ENCODE results near the gene ENTREP1. TPM values are rescaled to one million over a fixed set of nuclear protein-coding genes. Genes with fewer than 3 reads are reported as not detected.

Gene ENTREP1
- total RNA-seq, 2 experiments from 2014 or later: 0.08 to 0.14 TPM

GRCh38 chr9:69342769-69343168 lies 17.8 kb downstream of the ENTREP1 start:
- Histone ChIP-seq H3K36me3 (ENCODE audit: insufficient read depth, low read length) (no peaks in the 10 kb centered on the region), H3K4me3 (ENCODE audit: low read length) (no peak overlapping the region), H3K27me3 (ENCODE audit: control insufficient read depth in 1 of 2, insufficient read depth in 2 of 2, low read length in 2 of 2) (no peaks in the 10 kb centered on the region), H3K9me3 (ENCODE audit: control insufficient read depth in 1 of 2, insufficient read depth in 1 of 2, low read length in 2 of 2) (no peaks in the 10 kb centered on the region), H3K27ac (ENCODE audit: low read depth in 1 of 2, low read length in 2 of 2) (no peak overlapping the region), H3K4me1 (ENCODE audit: insufficient read depth, low read length) (no peaks in the 10 kb centered on the region)
- Mint-ChIP-seq H3K4me3 (no peak overlapping the region), H3K27me3 (peaks cover 13% of the 10 kb centered on the region), H3K27ac (no peak overlapping the region), H3K4me1 (ENCODE audit: low read depth) (no peaks in the 10 kb centered on the region), H3K36me3 (ENCODE audit: low read depth) (no peaks in the 10 kb centered on the region), H3K9me3 (no peaks in the 10 kb centered on the region)
- CTCF ChIA-PET: no interaction called here
- POLR2A ChIA-PET: no interaction called here
- DNase-seq: no peak
- TF ChIP-seq CTCF (IDR thresholded peaks at IDR 0.05): no peak
- intact Hi-C loops (cut with DNase I, micrococcal nuclease): no loop called here
- ATAC-seq (ENCODE audit: poor library complexity): no peak

GRCh38 chr9:69344459-69344858 lies 19.4 kb downstream of the ENTREP1 start:
- Mint-ChIP-seq H3K27ac (no peak overlapping the region), H3K4me3 (no peak overlapping the region), H3K9me3 (no peaks in the 10 kb centered on the region), H3K27me3 (peaks cover 16% of the 10 kb centered on the region), H3K4me1 (ENCODE audit: low read depth) (no peaks in the 10 kb centered on the region), H3K36me3 (ENCODE audit: low read depth) (no peaks in the 10 kb centered on the region)
- H3K4me3 ChIP-seq (ENCODE audit: low read length): no peak overlapping the region
- no peak for TF ChIP-seq CTCF (IDR thresholded peaks at IDR 0.05)
- intact Hi-C loops (cut with DNase I, micrococcal nuclease): no loop called here
- DNase-seq (no peak), ATAC-seq (ENCODE audit: poor library complexity) (no peak)
- CTCF ChIA-PET: no interaction called here
- H3K27ac ChIP-seq (ENCODE audit: low read depth in 1 of 2, low read length in 2 of 2): no peak overlapping the region
- no peaks in the 10 kb centered on the region for H3K36me3 ChIP-seq (ENCODE audit: insufficient read depth, low read length)
- no peaks in the 10 kb centered on the region for H3K9me3 ChIP-seq (ENCODE audit: control insufficient read depth in 1 of 2, insufficient read depth in 1 of 2, low read length in 2 of 2)
- no peaks in the 10 kb centered on the region for H3K27me3 ChIP-seq (ENCODE audit: control insufficient read depth in 1 of 2, insufficient read depth in 2 of 2, low read length in 2 of 2)
- H3K4me1 ChIP-seq (ENCODE audit: insufficient read depth, low read length): no peaks in the 10 kb centered on the region
- POLR2A ChIA-PET: no interaction called here

GRCh38 chr9:69346596-69347390 lies 21.8 kb downstream of the ENTREP1 start:
- H3K4me3 ChIP-seq (ENCODE audit: low read length): no peak overlapping the region
- H3K9me3 ChIP-seq (ENCODE audit: control insufficient read depth in 1 of 2, insufficient read depth in 1 of 2, low read length in 2 of 2): no peaks in the 10 kb centered on the region
- CTCF ChIA-PET: no interaction called here
- intact Hi-C loops (cut with DNase I, micrococcal nuclease): no loop called here
- H3K4me3 Mint-ChIP-seq: no peak overlapping the region
- no peak for TF ChIP-seq CTCF (IDR thresholded peaks at IDR 0.05)
- no peaks in the 10 kb centered on the region for H3K36me3 ChIP-seq (ENCODE audit: insufficient read depth, low read length)
- no peak for DNase-seq
- no peaks in the 10 kb centered on the region for H3K36me3 Mint-ChIP-seq (ENCODE audit: low read depth)
- H3K4me1 Mint-ChIP-seq (ENCODE audit: low read depth): no peaks in the 10 kb centered on the region
- POLR2A ChIA-PET: no interaction called here
- peaks cover 14% of the 10 kb centered on the region for H3K27me3 Mint-ChIP-seq
- H3K4me1 ChIP-seq (ENCODE audit: insufficient read depth, low read length): no peaks in the 10 kb centered on the region
- no peaks in the 10 kb centered on the region for H3K9me3 Mint-ChIP-seq
- no peaks in the 10 kb centered on the region for H3K27me3 ChIP-seq (ENCODE audit: control insufficient read depth in 1 of 2, insufficient read depth in 2 of 2, low read length in 2 of 2)
- no peak overlapping the region for H3K27ac ChIP-seq (ENCODE audit: low read depth in 1 of 2, low read length in 2 of 2)
- H3K27ac Mint-ChIP-seq: no peak overlapping the region
- ATAC-seq (ENCODE audit: poor library complexity): no peak

All from CD4-positive, alpha-beta T cell (primary cell).